ENCODE measurements around the gene FBXL7. TPM values are rescaled to one million over a fixed set of nuclear protein-coding genes. Genes with fewer than 3 reads are reported as not detected.

The FBXL7 gene
- total RNA-seq, 1 experiment from 2014 or later = 3.1 TPM

DNA sequence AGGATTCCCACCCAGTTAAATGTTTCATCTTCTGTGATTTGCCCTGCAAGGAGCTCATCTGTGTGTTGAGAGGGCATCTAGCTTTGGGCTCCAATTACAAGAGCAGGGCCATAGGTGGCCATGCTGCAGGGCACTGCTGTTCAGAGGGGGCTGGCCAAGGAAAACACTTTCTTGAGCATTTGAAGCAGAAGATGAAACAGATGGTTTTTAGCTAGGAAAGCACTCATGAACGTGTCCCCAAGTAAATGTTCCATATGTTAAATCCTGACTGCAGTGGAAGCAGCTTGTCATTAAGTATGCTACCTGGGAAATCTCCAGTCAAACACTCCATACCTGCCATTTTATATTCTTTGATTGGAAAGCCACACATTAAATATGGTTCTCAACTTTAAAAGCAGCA is 176.6 kb downstream of the FBXL7 start:
- in situ Hi-C loops (cut with HindIII; ENCODE audit: low pct_unique_long_range_greater_than_20kb, low sequenced_read_pairs) = no loop called here
- no peak for DNase-seq (ENCODE audit: low read depth)

DNA sequence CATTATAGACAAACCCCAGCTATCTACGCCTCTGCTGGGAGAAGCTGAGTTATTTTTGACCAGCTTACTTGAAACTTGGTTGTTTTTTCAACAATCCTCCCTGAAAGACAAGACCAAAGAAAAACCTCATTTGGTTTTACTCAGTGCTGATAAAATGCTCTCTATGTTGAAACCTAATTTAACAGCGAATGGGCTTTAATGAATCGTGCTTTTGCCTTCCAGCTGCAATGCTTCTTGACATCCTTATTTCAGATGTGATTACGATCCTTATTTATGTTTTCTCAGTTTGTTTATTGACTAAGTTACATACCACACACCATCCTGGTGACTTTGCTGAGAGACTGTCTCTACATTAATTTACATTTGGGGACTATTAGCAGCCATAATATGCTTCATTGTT is 179.2 kb downstream of the FBXL7 start:
- DNase-seq (ENCODE audit: low read depth) = no peak
- in situ Hi-C loops (cut with HindIII; ENCODE audit: low pct_unique_long_range_greater_than_20kb, low sequenced_read_pairs) = no loop called here

DNA sequence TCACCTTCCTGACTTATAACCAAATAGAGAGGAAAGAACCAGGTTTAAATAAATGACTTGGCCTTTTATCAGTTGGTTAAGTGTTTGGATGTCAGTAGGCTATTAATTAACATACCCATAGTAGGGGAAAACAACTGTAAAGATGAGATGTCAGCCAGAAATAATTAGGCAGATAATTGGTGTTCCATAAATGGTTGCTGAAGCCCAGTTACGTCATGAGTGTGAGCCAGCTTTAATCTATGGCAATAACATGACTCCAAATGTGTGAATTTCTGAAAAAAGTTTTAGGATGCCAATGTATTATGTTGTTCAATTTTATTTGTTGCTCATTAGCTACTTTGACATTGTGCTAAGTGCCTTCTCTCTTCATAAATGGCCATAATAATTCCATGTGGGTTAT is 180.5 kb downstream of the FBXL7 start:
- DNase-seq (ENCODE audit: low read depth) = no peak
- in situ Hi-C loops (cut with HindIII; ENCODE audit: low pct_unique_long_range_greater_than_20kb, low sequenced_read_pairs) = no loop called here

DNA sequence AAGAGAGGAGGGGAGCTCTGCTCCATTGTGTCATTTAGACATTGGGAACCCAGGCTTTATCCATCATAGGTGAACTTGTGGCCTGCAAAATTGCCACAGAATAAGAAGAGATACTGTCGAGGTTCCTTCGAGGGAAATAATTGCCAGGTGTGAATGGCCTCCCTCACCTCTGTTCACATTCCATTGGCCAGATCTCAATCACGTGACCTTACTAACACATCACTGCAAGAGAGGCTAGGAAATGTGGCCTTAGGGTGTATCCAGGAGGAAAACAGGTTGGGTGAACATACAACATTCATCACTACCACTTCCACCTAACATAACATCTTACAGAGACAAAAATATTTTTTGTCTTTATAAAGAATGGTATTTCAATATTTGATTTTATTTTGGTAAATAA is 182.1 kb downstream of the FBXL7 start:
- no peak for DNase-seq (ENCODE audit: low read depth)
- in situ Hi-C loops (cut with HindIII; ENCODE audit: low pct_unique_long_range_greater_than_20kb, low sequenced_read_pairs) = no loop called here

DNA sequence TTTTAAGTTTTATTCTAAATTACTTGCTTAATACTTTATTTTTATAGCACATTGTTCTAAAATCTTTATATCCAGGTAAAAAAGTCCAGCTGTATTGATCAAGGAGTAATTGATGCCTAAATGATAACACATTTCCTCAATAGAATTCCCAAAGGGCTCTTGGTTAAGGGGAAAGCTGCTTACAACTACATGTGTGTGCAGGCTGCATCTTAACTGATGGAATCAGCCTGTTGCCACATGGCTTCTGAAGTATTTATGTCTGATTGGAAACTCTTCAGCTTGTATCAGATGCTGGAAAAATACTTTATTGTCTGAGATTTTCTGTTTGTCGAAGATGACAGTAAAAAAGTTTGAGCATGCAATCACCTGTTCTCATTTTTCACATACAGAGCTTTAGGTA is 182.6 kb downstream of the FBXL7 start:
- in situ Hi-C loops (cut with HindIII; ENCODE audit: low pct_unique_long_range_greater_than_20kb, low sequenced_read_pairs) = no loop called here
- DNase-seq (ENCODE audit: low read depth) = no peak

DNA sequence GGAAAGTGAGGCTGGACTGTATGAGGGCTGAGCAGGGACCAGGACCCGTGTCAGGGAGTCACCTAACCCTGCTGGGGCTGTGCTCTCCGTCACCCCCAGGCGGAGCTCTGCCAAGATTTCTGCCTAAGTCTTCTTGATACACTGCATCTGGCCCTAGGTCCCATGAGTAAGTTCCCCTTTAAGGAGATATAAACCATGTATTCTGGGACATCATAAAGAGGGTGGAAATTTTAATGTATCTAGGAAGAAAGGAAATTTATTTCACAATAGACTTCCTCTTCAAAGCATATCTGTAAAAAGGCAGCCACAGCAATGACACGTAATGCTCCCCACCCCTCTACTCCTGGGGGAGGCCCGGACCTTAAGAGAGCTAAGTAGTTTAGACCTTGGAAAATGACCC is 183.4 kb downstream of the FBXL7 start:
- no peak for DNase-seq (ENCODE audit: low read depth)
- in situ Hi-C loops (cut with HindIII; ENCODE audit: low pct_unique_long_range_greater_than_20kb, low sequenced_read_pairs) = no loop called here

DNA sequence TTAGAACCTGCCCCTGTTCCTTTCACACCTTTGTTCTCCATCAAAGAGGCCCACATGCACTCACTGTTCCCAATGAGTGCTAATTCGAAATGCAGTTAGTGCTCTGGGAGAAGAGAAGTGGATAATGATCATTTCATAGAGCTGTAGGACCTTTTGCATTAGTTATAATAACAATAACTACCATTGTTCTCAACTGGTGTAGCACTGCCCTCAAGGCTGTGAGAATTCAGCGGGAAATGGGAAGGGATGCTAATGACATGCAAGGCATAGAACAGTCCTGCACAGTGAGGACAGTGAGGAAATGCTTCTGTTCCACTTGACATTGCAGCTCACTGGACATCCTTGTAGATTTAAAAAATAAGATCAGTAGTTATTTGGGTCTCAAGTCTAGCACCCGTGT is 187.4 kb downstream of the FBXL7 start:
- DNase-seq (ENCODE audit: low read depth) = no peak
- in situ Hi-C loops (cut with HindIII; ENCODE audit: low pct_unique_long_range_greater_than_20kb, low sequenced_read_pairs) = no loop called here

DNA sequence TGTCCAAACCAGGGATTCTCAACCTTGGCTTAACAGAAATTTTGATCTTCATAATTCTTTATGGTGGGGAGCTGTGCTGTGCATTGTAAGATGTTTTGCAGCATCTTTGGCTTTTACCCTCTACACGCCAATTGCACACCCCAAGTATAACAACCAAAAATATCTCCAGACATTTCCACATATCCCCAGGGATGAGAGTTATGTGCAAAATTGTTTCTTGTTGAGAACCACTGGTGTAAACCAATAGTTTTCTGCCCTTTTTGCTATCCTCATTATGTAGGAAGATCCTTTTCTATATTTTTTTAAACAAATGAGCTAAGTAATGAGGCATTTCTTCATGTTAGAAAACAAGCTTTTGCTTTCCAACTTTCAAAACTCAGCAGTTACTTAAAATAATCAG is 189.9 kb downstream of the FBXL7 start:
- in situ Hi-C loops (cut with HindIII; ENCODE audit: low pct_unique_long_range_greater_than_20kb, low sequenced_read_pairs) = no loop called here
- DNase-seq (ENCODE audit: low read depth) = no peak

DNA sequence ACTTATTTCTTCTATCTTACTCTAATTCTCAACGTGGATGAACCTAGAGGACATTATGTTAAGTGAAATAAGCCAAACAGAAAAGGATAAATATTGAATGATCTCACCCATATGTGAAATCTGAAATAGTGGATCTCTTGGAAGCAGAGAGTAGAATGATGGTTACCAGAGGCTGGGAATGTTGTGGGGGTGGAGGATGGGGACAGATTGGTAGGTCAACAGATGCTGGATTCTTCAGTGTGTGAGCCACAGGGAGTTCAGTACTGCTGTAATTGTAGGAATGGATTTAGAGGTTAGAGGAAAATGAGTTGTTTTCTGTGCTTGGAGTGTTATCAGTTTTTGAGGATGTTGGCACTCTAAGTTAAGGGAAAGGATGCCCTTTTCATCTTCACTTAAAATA is 190.6 kb downstream of the FBXL7 start:
- no peak for DNase-seq (ENCODE audit: low read depth)
- in situ Hi-C loops (cut with HindIII; ENCODE audit: low pct_unique_long_range_greater_than_20kb, low sequenced_read_pairs) = no loop called here

DNA sequence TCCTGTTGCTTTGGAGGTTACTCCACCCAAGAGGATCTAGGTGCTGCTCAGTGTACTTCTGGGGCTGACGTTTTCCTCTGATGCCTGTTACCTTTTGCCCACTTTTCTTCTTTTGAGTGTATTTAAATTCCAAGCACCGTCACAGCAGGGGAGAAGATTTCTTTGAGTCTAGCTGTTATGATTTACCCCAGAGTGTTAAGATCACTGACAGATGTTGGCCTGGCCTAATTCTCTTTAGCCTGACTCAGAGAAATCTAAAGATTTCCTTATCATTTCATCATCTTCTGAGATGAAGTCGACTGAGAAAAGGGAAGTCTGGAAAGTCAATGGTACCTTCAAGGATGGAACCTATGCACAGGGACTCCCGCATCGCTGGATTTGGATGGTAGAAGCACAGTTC is 191.5 kb downstream of the FBXL7 start:
- in situ Hi-C loops (cut with HindIII; ENCODE audit: low pct_unique_long_range_greater_than_20kb, low sequenced_read_pairs) = no loop called here
- DNase-seq (ENCODE audit: low read depth) = no peak

DNA sequence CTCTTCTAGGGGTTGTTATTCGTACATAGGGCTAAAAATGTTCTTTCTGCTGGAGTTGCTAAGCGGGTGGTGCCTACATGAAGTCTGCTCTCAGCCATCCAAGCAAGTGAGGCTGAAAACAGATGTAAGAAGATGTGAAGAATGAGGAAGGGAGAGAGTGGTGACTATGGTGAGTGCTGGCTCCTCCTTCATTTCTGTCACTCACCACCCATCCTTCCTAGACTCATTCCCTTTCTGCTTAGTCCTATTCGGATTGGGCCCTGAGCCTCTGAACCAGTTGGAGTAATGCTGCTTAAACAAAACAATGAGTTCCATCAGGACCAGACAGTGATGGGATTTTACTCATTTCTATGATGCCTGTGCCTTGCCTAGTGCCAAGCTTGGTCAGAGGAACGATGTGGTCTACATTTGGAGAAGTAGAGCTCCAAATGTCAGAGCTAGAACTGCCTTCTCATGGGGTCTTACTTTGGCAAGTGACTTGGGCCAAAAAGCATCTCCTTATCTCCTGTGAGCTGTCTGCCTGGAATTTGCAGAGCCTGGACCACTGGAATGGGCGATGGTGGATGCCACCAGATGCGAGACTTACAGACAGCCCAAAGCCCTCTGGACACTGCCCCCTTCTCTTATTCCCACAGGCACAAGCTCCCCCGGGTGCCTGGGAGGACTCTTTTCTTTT is 192.9 kb downstream of the FBXL7 start:
- no peak for DNase-seq (ENCODE audit: low read depth)
- in situ Hi-C loops (cut with HindIII; ENCODE audit: low pct_unique_long_range_greater_than_20kb, low sequenced_read_pairs) = no loop called here

DNA sequence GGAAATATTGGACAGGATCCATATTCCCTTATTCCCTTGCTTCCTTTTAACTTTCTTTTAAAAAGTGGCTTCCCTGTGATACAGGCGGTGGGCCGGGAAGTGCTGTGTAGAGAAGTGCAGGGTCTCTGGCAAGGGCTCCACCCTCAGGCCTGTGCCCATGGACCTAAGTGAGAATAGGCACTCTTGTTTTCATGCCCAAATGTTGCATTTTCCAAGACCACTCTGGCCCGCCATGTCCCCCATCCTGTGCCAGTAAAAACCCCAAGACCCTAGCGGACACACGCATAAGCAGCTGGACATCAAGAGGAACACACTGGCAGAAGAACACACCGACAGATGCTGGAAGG is 193.4 kb downstream of the FBXL7 start:
- DNase-seq (ENCODE audit: low read depth) = no peak
- in situ Hi-C loops (cut with HindIII; ENCODE audit: low pct_unique_long_range_greater_than_20kb, low sequenced_read_pairs) = no loop called here

DNA sequence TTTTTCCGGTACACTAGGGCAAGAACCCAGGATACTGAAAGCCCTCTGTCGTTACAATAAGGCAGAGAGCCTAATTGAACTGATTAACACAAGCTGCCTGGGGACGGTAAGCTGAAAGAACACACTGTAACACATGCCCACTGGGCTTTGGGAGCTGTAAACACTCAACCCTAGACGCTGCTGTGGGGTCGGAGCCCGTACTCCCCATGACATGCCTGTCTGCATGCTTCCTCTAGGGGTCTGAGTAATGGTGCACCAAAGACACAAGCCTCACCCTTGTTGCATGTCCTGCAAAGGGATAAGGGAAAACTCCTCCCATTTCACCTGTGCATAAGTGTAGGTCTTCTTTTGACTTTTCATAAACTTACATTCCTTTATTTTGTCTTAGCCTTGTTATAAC is 194.0 kb downstream of the FBXL7 start:
- in situ Hi-C loops (cut with HindIII; ENCODE audit: low pct_unique_long_range_greater_than_20kb, low sequenced_read_pairs) = no loop called here
- DNase-seq (ENCODE audit: low read depth) = no peak

DNA sequence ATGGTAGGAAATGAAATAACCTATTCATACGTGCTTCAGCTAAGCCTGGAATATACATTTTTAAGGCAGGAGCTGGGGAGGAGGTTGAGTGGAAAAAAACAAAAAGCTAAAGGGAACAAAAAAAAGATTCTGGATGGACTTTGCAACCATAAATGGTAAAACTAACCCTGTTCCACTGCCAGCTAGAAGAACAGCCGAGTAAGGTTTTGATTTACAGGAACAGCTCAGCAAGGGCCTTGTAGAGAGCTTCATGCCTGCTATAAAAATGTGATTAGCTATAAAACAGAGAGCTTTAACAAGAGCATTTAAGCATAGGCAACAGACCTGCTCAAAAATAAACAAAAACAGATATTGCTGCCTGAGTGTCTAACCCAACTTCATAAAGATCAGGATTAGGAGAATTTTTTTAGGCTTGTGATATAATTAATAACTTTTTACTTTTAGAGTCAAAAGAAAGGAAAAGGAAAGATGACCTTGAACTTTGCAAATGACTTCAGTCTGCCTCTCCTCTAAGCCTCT is 194.8 kb downstream of the FBXL7 start:
- DNase-seq (ENCODE audit: low read depth) = no peak
- in situ Hi-C loops (cut with HindIII; ENCODE audit: low pct_unique_long_range_greater_than_20kb, low sequenced_read_pairs) = no loop called here

DNA sequence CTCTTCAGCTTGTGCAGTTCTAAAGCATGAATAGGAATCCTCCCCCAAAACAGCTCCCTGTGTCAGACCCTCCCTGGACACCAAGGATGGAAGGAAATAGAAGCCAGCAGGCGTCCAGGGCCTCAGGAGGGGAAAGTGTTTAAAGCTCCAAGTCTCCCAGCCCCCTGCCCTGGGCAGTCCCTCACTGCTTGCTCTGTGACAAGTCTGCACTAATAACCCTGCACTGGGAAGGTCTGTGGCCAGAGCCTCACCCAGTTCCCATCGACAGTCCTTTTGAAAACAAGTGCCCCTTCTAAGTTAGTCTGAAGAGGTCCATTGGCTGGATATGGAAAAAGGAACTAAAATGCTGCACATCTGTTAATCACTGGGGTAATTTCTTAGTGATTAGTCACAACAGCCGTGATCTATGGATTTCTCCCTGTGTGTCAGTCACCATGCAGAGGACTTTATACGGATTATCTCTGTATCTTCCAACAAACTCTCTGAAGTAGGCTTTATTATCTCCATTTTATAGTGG is 195.3 kb downstream of the FBXL7 start:
- in situ Hi-C loops (cut with HindIII; ENCODE audit: low pct_unique_long_range_greater_than_20kb, low sequenced_read_pairs) = no loop called here
- DNase-seq (ENCODE audit: low read depth) = no peak

DNA sequence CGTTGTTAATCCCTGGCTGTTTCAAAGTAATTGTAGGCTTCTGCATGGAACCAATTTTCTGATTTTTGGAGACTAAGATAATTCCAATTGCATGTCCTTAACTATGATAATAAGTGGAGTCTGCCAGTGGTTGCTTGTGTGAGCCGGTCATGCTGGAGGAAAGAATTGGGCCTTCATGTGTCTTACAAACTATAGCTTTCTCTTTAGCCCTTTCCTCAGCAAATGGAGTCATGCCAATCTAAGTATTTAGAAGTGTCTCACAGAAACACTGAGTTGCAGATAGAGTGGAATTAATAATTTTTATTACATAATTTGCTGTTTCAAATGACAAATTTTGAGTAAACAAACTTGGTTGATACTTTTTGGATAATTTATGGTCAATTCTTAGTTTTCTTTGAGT is 200.4 kb downstream of the FBXL7 start:
- in situ Hi-C loops (cut with HindIII; ENCODE audit: low pct_unique_long_range_greater_than_20kb, low sequenced_read_pairs) = no loop called here

DNA sequence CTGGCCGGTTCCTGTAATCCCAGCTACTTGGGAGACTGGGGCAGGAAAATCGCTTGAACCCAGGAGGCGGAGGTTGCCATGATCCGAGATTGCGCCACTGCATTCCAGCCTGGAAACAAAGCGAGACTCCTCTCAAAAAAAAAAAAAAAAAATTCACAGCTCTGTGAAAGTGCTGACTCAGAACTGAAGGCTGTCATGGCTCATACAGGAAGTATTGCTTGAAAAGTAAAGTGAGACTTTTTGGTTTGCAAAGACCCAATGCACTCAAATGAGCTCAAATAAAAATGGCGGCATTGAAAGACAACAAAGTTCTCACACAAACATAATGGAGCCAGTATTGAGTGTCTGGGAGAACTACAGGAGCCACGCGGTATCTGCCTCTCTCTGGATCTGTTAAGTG is 202.1 kb downstream of the FBXL7 start:
- DNase-seq (ENCODE audit: low read depth) = peak; percentile 74
- in situ Hi-C loops (cut with HindIII; ENCODE audit: low pct_unique_long_range_greater_than_20kb, low sequenced_read_pairs) = no loop called here

More for the DNA sequence above, 200.4 kb downstream of the FBXL7 start:
- DNase-seq (ENCODE audit: low read depth) = no peak

DNA sequence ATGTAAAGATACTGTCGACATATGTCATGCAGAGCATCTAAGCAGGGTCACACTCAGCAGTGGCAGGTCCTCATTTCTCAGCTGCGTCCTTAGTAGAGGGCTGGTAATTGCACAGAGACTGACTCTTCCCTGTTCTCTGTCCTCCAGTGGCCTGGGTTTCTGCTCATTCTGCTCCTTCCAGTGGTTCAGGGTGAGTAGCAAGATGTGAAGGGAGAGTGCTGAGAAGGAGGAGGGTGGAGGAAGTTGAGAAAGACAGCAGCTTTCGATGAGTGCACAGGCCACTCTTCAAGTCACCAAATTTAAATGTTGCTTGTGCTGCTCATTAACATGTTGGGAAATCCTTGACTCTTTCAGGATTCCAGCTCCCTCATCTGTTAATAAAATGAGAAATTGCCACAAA is 203.9 kb downstream of the FBXL7 start:
- in situ Hi-C loops (cut with HindIII; ENCODE audit: low pct_unique_long_range_greater_than_20kb, low sequenced_read_pairs) = no loop called here
- no peak for DNase-seq (ENCODE audit: low read depth)

DNA sequence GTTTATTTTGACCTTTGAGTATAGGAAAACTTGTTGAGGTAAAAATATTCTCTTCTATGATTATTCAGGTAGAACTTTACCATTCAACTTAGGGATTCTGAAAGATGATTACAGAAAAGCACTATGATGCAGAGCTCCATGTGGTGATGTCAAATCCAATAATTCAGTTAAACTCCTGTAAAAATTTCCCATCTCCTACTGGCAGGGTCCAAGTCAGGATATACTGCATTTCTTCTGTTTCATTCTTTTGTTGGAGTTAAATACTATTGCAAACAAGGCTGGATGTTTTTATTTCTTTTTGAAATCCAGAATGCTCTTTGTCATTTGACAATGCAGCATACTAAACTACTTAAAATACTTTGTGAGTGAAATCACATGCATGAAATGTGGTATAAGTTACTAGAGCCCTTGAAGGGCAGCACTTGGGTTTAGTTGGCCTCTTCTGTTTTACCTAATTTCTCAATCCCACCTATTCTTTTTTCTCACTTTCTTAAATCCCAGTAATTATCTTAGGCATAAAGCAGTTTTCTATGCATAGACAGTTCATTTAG is 204.5 kb downstream of the FBXL7 start:
- no peak for DNase-seq (ENCODE audit: low read depth)
- in situ Hi-C loops (cut with HindIII; ENCODE audit: low pct_unique_long_range_greater_than_20kb, low sequenced_read_pairs) = no loop called here

DNA sequence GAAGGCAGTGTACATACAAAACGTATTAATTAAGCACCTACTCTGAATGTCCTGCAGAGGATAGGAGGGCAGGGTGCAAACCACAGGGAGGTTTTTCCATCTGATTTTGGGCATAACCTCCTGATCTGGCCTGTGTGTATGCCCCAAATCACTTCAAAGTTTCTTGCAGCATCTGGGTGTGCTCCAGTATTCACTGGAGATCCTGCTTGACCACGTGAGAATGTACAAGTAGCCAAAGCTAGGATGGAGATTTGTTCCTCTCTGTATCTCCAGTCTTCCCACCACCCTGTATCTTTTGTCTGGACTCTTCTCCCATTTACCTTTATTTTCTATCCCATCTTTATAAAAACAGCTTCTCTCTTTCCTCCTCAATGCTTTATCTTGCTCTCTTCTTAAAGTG is 207.7 kb downstream of the FBXL7 start:
- no peak for DNase-seq (ENCODE audit: low read depth)

More for the DNA sequence above, 207.7 kb downstream of the FBXL7 start:
- in situ Hi-C loops (cut with HindIII; ENCODE audit: low pct_unique_long_range_greater_than_20kb, low sequenced_read_pairs) = no loop called here

Measured in Caki2 (cell line).